ENCODE measurements around the gene CEP20.
"Not testable (repeated sequence)": the region's sequence is repeated elsewhere in the genome, so short reads cannot be mapped to it uniquely, and the experiment has no call there.

CEP20 gene

DNA sequence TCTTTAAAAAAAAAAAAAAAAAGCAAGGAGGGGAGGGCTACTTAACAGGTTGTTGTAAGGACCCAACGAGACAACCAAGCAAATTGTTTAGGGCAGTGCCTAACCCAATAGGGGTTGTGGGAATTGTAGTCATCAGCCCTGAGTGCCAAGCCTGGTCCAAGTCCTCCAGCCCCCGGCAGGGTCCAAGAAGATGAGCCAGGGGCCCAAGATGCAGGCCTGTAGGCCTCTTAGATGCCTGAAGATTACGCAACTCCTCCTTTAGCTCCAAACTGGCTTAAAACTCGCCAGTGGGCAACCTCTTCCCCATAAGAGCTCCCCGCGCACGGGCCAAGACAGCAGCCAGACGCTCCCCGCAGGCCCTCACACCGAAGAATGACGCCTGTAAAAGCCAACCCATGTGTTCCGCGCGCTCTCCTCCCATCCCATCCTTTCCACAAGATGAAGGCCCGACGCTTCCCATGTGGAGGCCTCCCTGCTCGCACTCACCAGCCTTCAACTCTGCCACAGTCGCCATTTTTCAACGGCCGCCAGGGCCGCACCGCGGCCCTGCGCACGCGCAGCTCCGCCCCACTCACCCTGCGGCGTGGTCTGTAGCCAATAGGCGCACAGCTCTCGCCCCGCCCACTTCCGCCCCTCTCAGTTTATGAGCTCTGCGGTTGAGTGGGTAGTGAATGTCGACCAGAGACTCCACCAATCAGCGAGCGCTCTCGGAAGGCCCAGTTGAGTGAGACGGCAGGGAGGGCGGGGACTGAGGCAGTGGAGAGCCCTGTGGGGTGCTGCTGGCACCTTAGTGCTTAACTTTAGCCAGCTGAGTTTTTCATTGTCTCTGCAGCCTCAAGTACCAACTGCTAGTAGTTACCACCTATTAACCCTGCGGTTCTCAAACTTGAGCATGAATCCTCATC lies at the start of gene CEP20:
CEP20 (minus strand) TSS at position 532 of the 905 bp plus-strand sequence; CDS start at position 514, 18 bp downstream.
- Histone ChIP-seq H3K4me1 (ENCODE audit: control insufficient read depth, insufficient read depth, low read length) (no peaks in the 10 kb centered on the region), H3K9me3 (ENCODE audit: control insufficient read depth, insufficient read depth, low read length) (no peaks in the 10 kb centered on the region), H3K4me3 (ENCODE audit: low read length) (peak within 1 kb of the TSS; percentile 88), H3K36me3 (ENCODE audit: control insufficient read depth, insufficient read depth, low read length) (peaks cover 1% of the 10 kb centered on the region), H3K27ac (ENCODE audit: low read length) (no peak within 1 kb of the TSS), H3K27me3 (ENCODE audit: control insufficient read depth, insufficient read depth, low read length) (no peaks in the 10 kb centered on the region)
- DNase-seq (ENCODE audit: low read depth, low spot score): peak; percentile 100
- no CpG with 5 or more reads among the region's 41 CpGs for WGBS (ENCODE audit: insufficient coverage, insufficient read length)

DNA sequence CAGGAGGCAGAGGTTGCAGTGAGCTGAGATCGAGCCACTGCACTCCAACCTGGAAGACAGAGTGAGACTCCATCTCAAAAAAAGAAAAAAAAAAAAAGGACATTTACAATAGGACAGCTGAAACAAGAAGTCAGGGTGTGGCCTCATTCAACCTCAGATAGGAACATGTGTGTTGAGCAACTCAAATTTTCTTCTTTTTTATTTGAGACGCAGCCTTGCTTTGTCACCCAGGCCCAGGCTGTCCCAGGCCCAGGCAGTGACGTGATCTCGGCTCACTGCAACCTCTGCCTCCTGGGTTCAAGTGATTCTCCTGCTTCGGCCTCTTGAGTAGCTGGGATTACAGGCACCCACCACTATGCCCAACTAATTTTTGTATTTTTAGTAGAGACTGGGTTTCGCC lies 48.4 kb upstream of the CEP20 start:
- not testable (repeated sequence) for H3K27me3 ChIP-seq (ENCODE audit: control insufficient read depth, insufficient read depth, low read length); H3K4me3 ChIP-seq (ENCODE audit: low read length); DNase-seq (ENCODE audit: low read depth, low spot score); H3K27ac ChIP-seq (ENCODE audit: low read length); H3K9me3 ChIP-seq (ENCODE audit: control insufficient read depth, insufficient read depth, low read length); H3K36me3 ChIP-seq (ENCODE audit: control insufficient read depth, insufficient read depth, low read length); H3K4me1 ChIP-seq (ENCODE audit: control insufficient read depth, insufficient read depth, low read length)
- WGBS (ENCODE audit: insufficient coverage, insufficient read length): no CpG with 5 or more reads among the region's 6 CpGs

DNA sequence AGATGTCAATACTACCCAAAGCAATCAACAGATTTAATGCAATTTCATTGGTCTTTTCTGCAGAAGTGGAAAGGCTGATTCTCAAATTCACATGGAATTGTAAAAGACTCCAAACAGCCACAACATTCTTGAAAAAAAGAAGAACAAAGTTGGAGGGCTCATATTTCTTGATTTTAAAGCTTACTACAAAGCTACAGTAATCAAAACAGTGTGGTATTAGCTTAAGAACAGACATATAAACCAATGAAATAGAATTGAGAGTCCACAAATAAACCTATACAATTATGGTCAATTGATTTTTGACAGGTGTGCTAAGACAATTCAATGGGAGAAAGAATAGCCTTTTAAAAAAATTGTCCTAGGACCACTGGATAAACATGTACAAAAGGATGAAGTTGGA lies 46.6 kb upstream of the CEP20 start:
- Histone ChIP-seq H3K27ac (ENCODE audit: low read length) (no peak overlapping the region), H3K4me1 (ENCODE audit: control insufficient read depth, insufficient read depth, low read length) (no peaks in the 10 kb centered on the region), H3K9me3 (ENCODE audit: control insufficient read depth, insufficient read depth, low read length) (no peaks in the 10 kb centered on the region), H3K36me3 (ENCODE audit: control insufficient read depth, insufficient read depth, low read length) (no peaks in the 10 kb centered on the region), H3K4me3 (ENCODE audit: low read length) (no peak overlapping the region), H3K27me3 (ENCODE audit: control insufficient read depth, insufficient read depth, low read length) (no peaks in the 10 kb centered on the region)
- DNase-seq (ENCODE audit: low read depth, low spot score): no peak

DNA sequence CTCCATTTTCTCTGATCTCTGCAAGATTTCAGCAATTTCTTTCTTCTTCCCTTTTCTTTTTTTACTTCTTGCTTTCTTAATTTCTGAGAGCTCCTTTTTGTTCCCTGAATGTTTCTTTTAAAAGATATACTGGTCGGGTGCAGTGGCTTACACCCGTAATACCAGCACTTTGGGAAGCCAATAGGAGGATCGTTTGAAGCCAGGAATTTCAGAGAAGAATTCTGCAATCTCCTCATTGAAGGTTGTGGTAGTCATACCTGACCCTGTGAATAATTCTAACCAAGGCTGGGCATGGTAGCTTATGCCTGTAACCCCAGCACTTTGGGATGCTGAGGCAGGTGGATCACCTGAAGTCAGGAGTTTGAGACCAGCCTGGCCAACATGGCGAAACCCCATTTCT lies 45.4 kb upstream of the CEP20 start:
- H3K27me3 ChIP-seq (ENCODE audit: control insufficient read depth, insufficient read depth, low read length): no peaks in the 10 kb centered on the region
- WGBS (ENCODE audit: insufficient coverage, insufficient read length): no CpG with 5 or more reads among the region's 4 CpGs
- no peak overlapping the region for H3K4me3 ChIP-seq (ENCODE audit: low read length)
- no peaks in the 10 kb centered on the region for H3K4me1 ChIP-seq (ENCODE audit: control insufficient read depth, insufficient read depth, low read length)
- H3K36me3 ChIP-seq (ENCODE audit: control insufficient read depth, insufficient read depth, low read length): no peaks in the 10 kb centered on the region
- no peaks in the 10 kb centered on the region for H3K9me3 ChIP-seq (ENCODE audit: control insufficient read depth, insufficient read depth, low read length)
- no peak overlapping the region for H3K27ac ChIP-seq (ENCODE audit: low read length)
- no peak for DNase-seq (ENCODE audit: low read depth, low spot score)

- Histone ChIP-seq H3K36me3 (ENCODE audit: control insufficient read depth, insufficient read depth, low read length) (no peaks in the 10 kb centered on the region), H3K4me1 (ENCODE audit: control insufficient read depth, insufficient read depth, low read length) (no peaks in the 10 kb centered on the region), H3K4me3 (ENCODE audit: low read length) (no peak overlapping the region), H3K9me3 (ENCODE audit: control insufficient read depth, insufficient read depth, low read length) (no peaks in the 10 kb centered on the region), H3K27me3 (ENCODE audit: control insufficient read depth, insufficient read depth, low read length) (no peaks in the 10 kb centered on the region), H3K27ac (ENCODE audit: low read length) (no peak overlapping the region)
- WGBS (ENCODE audit: insufficient coverage, insufficient read length): no CpG with 5 or more reads among the region's 6 CpGs
- no peak for DNase-seq (ENCODE audit: low read depth, low spot score)
Measured at GRCh38 chr16:15932939-15933338, 44.5 kb upstream of the CEP20 start.

GRCh38 chr16:15928261-15929104 lies 40.1 kb upstream of the CEP20 start:
- no CpG with 5 or more reads among the region's 18 CpGs for WGBS (ENCODE audit: insufficient coverage, insufficient read length)
- H3K27me3 ChIP-seq (ENCODE audit: control insufficient read depth, insufficient read depth, low read length): no peaks in the 10 kb centered on the region
- no peaks in the 10 kb centered on the region for H3K36me3 ChIP-seq (ENCODE audit: control insufficient read depth, insufficient read depth, low read length)
- no peak overlapping the region for H3K4me3 ChIP-seq (ENCODE audit: low read length)
- no peak overlapping the region for H3K27ac ChIP-seq (ENCODE audit: low read length)
- H3K9me3 ChIP-seq (ENCODE audit: control insufficient read depth, insufficient read depth, low read length): no peaks in the 10 kb centered on the region
- no peaks in the 10 kb centered on the region for H3K4me1 ChIP-seq (ENCODE audit: control insufficient read depth, insufficient read depth, low read length)
- no peak for DNase-seq (ENCODE audit: low read depth, low spot score)

GRCh38 chr16:15925631-15926030 lies 37.2 kb upstream of the CEP20 start:
- Histone ChIP-seq H3K4me1 (ENCODE audit: control insufficient read depth, insufficient read depth, low read length) (no peaks in the 10 kb centered on the region), H3K4me3 (ENCODE audit: low read length) (no peak overlapping the region), H3K27me3 (ENCODE audit: control insufficient read depth, insufficient read depth, low read length) (no peaks in the 10 kb centered on the region), H3K27ac (ENCODE audit: low read length) (no peak overlapping the region), H3K36me3 (ENCODE audit: control insufficient read depth, insufficient read depth, low read length) (no peaks in the 10 kb centered on the region), H3K9me3 (ENCODE audit: control insufficient read depth, insufficient read depth, low read length) (no peaks in the 10 kb centered on the region)
- no CpG with 5 or more reads among the region's 9 CpGs for whole genome bisulfite sequencing (ENCODE audit: insufficient coverage, insufficient read length)
- DNase-seq (ENCODE audit: low read depth, low spot score): no peak

- Histone ChIP-seq H3K4me1 (ENCODE audit: control insufficient read depth, insufficient read depth, low read length) (no peaks in the 10 kb centered on the region), H3K9me3 (ENCODE audit: control insufficient read depth, insufficient read depth, low read length) (no peaks in the 10 kb centered on the region), H3K4me3 (ENCODE audit: low read length) (no peak overlapping the region), H3K27me3 (ENCODE audit: control insufficient read depth, insufficient read depth, low read length) (no peaks in the 10 kb centered on the region), H3K27ac (ENCODE audit: low read length) (no peak overlapping the region), H3K36me3 (ENCODE audit: control insufficient read depth, insufficient read depth, low read length) (no peaks in the 10 kb centered on the region)
- WGBS (ENCODE audit: insufficient coverage, insufficient read length): no CpG with 5 or more reads among the region's 13 CpGs
- no peak for DNase-seq (ENCODE audit: low read depth, low spot score)
Measured at GRCh38 chr16:15924996-15925395, 36.6 kb upstream of the CEP20 start.

- no peaks in the 10 kb centered on the region for H3K27me3 ChIP-seq (ENCODE audit: control insufficient read depth, insufficient read depth, low read length)
- H3K9me3 ChIP-seq (ENCODE audit: control insufficient read depth, insufficient read depth, low read length): no peaks in the 10 kb centered on the region
- no peaks in the 10 kb centered on the region for H3K4me1 ChIP-seq (ENCODE audit: control insufficient read depth, insufficient read depth, low read length)
- WGBS (ENCODE audit: insufficient coverage, insufficient read length): no CpG with 5 or more reads among the region's 6 CpGs
- no peak for DNase-seq (ENCODE audit: low read depth, low spot score)
- no peak overlapping the region for H3K27ac ChIP-seq (ENCODE audit: low read length)
- no peak overlapping the region for H3K4me3 ChIP-seq (ENCODE audit: low read length)
- no peaks in the 10 kb centered on the region for H3K36me3 ChIP-seq (ENCODE audit: control insufficient read depth, insufficient read depth, low read length)
Measured at GRCh38 chr16:15919331-15919730, 30.9 kb upstream of the CEP20 start.

GRCh38 chr16:15918314-15918713 lies 29.9 kb upstream of the CEP20 start:
- not testable (repeated sequence) for H3K36me3 ChIP-seq (ENCODE audit: control insufficient read depth, insufficient read depth, low read length); H3K9me3 ChIP-seq (ENCODE audit: control insufficient read depth, insufficient read depth, low read length); H3K27me3 ChIP-seq (ENCODE audit: control insufficient read depth, insufficient read depth, low read length); H3K4me1 ChIP-seq (ENCODE audit: control insufficient read depth, insufficient read depth, low read length); DNase-seq (ENCODE audit: low read depth, low spot score); H3K27ac ChIP-seq (ENCODE audit: low read length); H3K4me3 ChIP-seq (ENCODE audit: low read length)
- no CpG with 5 or more reads among the region's 3 CpGs for WGBS (ENCODE audit: insufficient coverage, insufficient read length)
